ENCODE results near the gene FNDC3A.
"Not testable (repeated sequence)": the region's sequence is repeated elsewhere in the genome, so short reads cannot be mapped to it uniquely, and the experiment has no call there.

- TF ChIP-seq CTCF (IDR thresholded peaks at IDR 0.05; ENCODE audit: low read depth, low read length); POLR2A (IDR thresholded peaks at IDR 0.05; ENCODE audit: extremely low read depth, insufficient read length); MYC (IDR thresholded peaks at IDR 0.05; ENCODE audit: low read depth, low read length): not testable (repeated sequence)
These were observed 43.4 kb downstream of the FNDC3A start for GRCh38 chr13:49018986-49019635.

Measured in NB4 (cell line).